Body of pancreas (tissue), 4 donors: ENCODE data around the gene PKP1. TPM values are rescaled to one million over a fixed set of nuclear protein-coding genes. Genes with fewer than 3 reads are reported as not detected.

Experiments
- ATAC-seq: fragments of 150-250 bp; one replicate; pipeline ENCODE4 v1.9.1; 2016
- DNase-seq, 4 donors: peaks; one replicate each; pipeline ENCODE4 v3.0.0-alpha.2; 2019
- H3K27ac ChIP-seq, 4 donors: fragments of 200-600 bp; sonication (generic); 1 replicate in 3 of 4; 2 replicates in 1 of 4; pipeline versions ENCODE4 v1.5.1 to v1.6.1; 2016 to 2019; ENCODE audit warnings: mild to moderate bottlenecking in 1 of 4, mixed read lengths in 1 of 4, moderate library complexity in 1 of 4
- H3K27me3 ChIP-seq, 2 donors: fragments of 200-600 bp; sonication (generic); one replicate each; pipeline ENCODE4 v1.6.0; 2016; ENCODE audit warnings: mild to moderate bottlenecking in 1 of 2
- H3K36me3 ChIP-seq, 2 donors: fragments of 200-600 bp; sonication (generic); replicated peaks in 1 of 2; 2 replicates each; pipeline ENCODE4 v1.5.1; 2016; ENCODE audit warnings: low read depth in 2 of 2; ENCODE audit not compliant: insufficient read depth in 1 of 2
- H3K4me1 ChIP-seq: fragments of 200-600 bp; sonication (generic); one replicate; pipeline ENCODE4 v1.6.0; 2016
- H3K4me3 ChIP-seq, 2 donors: fragments of 200-600 bp; sonication (generic); 1 replicate in 1 of 2; 2 replicates in 1 of 2; pipeline ENCODE4 v1.5.1; 2016 to 2019
- H3K9me3 ChIP-seq, 3 donors: fragments of 200-600 bp; sonication (generic); 1 replicate in 2 of 3; 2 replicates in 1 of 3; pipeline ENCODE4 v1.5.1; 2016
- CTCF ChIP-seq, 7 experiments: fragments of 450-650 bp in 4 of 7; fragments of 200-600 bp in 3 of 7; sonication (generic) in 3 of 7; IDR thresholded peaks; one replicate each; pipeline ENCODE4 v1.5.1; 2016 to 2019; ENCODE audit warnings: antibody characterized with exemption in 7 of 7
- POLR2A ChIP-seq, 3 donors: fragments of 450-650 bp; IDR thresholded peaks; one replicate each; pipeline ENCODE4 v1.6.1; 2016; ENCODE audit warnings: antibody characterized with exemption in 3 of 3, mild to moderate bottlenecking in 2 of 3
- WGBS, 2 donors: methylation state at CpG; one replicate each; pipeline ENCODE4 v1.1.5; 2017; 5-methylcytosine and 5-hydroxymethylcytosine counted together
- intact Hi-C: fragments of 100-400 bp; cut with DNase I; formaldehyde crosslinking; loops from one replicate; pipeline ENCODE4 v1.15.1; 2023
- total RNA-seq, 2 donors: library from RNA; depleted of rRNA; stranded (reverse); fragments of >200 nt; gene quantifications; one replicate each; pipeline ENCODE4 v1.1.0, GENCODE V29; 2016

The PKP1 gene
- total RNA-seq, 2 donors from 2014 or later = 0.33 TPM; not detected in 1

GRCh38 chr1:201313086-201313485 is 29.8 kb downstream of the PKP1 start:
- WGBS, 2 donors = 86 to 93% methylated on average over 7 to 14 of the region's 16 CpGs

GRCh38 chr1:201316556-201316955 is 33.2 kb downstream of the PKP1 start:
- DNase-seq (no peak), ATAC-seq (no peak)
- no peaks in the 10 kb centered on the region for H3K36me3 ChIP-seq
- H3K4me3 ChIP-seq = no peak overlapping the region
- intact Hi-C loops = no loop called here
- no peaks in the 10 kb centered on the region for H3K9me3 ChIP-seq
- 89 to 91% methylated on average over 2 to 4 of the region's 5 CpGs for WGBS, 2 donors
- no peak overlapping the region for H3K27ac ChIP-seq
- no peaks in the 10 kb centered on the region for H3K27me3 ChIP-seq
- no peak for TF ChIP-seq POLR2A (IDR thresholded peaks at IDR 0.05)
- no peak for TF ChIP-seq CTCF (IDR thresholded peaks at IDR 0.05)
- no peaks in the 10 kb centered on the region for H3K4me1 ChIP-seq

More at GRCh38 chr1:201313086-201313485, 29.8 kb downstream of the PKP1 start:
- no peaks in the 10 kb centered on the region for H3K9me3 ChIP-seq
- H3K27ac ChIP-seq = no peak overlapping the region
- intact Hi-C loops = no loop called here
- DNase-seq (no peak), ATAC-seq (no peak)
- H3K4me1 ChIP-seq = peaks cover 9% of the 10 kb centered on the region
- TF ChIP-seq POLR2A (IDR thresholded peaks at IDR 0.05) (no peak), CTCF (IDR thresholded peaks at IDR 0.05) (no peak)
- H3K4me3 ChIP-seq = no peak overlapping the region
- H3K27me3 ChIP-seq = no peaks in the 10 kb centered on the region
- H3K36me3 ChIP-seq = no peaks in the 10 kb centered on the region

GRCh38 chr1:201317551-201317950 is 34.2 kb downstream of the PKP1 start:
- no peaks in the 10 kb centered on the region for H3K36me3 ChIP-seq
- H3K9me3 ChIP-seq = no peaks in the 10 kb centered on the region
- H3K27me3 ChIP-seq = no peaks in the 10 kb centered on the region
- ATAC-seq (no peak), DNase-seq (no peak)
- 87 to 100% methylated on average over 4 to 12 of the region's 13 CpGs for WGBS, 2 donors
- no peak overlapping the region for H3K27ac ChIP-seq
- no peak for TF ChIP-seq CTCF (IDR thresholded peaks at IDR 0.05)
- no peak for TF ChIP-seq POLR2A (IDR thresholded peaks at IDR 0.05)
- no peaks in the 10 kb centered on the region for H3K4me1 ChIP-seq
- H3K4me3 ChIP-seq = no peak overlapping the region
- intact Hi-C loops = no loop called here

- H3K4me1 ChIP-seq = no peaks in the 10 kb centered on the region
- H3K27me3 ChIP-seq = no peaks in the 10 kb centered on the region
- no peak for DNase-seq
- no peak for ATAC-seq
- H3K4me3 ChIP-seq = no peak overlapping the region
- no peak overlapping the region for H3K27ac ChIP-seq
- 80 to 90% methylated on average over 6 to 15 of the region's 15 CpGs for WGBS, 2 donors
- H3K9me3 ChIP-seq = no peaks in the 10 kb centered on the region
- TF ChIP-seq POLR2A (IDR thresholded peaks at IDR 0.05) = no peak
- TF ChIP-seq CTCF (IDR thresholded peaks at IDR 0.05) = no peak
- intact Hi-C loops = no loop called here
- no peaks in the 10 kb centered on the region for H3K36me3 ChIP-seq
Observed at GRCh38 chr1:201318504-201319340, 35.4 kb downstream of the PKP1 start.

GRCh38 chr1:201319631-201320030 is 36.3 kb downstream of the PKP1 start:
- intact Hi-C loops = no loop called here
- no peaks in the 10 kb centered on the region for H3K9me3 ChIP-seq
- ATAC-seq = no peak

More at GRCh38 chr1:201319631-201320030, 36.3 kb downstream of the PKP1 start:
- Histone ChIP-seq H3K4me3 (no peak overlapping the region), H3K27me3 (no peaks in the 10 kb centered on the region), H3K4me1 (no peaks in the 10 kb centered on the region), H3K27ac (no peak overlapping the region), H3K36me3 (no peaks in the 10 kb centered on the region)
- 84 to 98% methylated on average over 5 to 6 of the region's 6 CpGs for WGBS, 2 donors
- no peak for DNase-seq
- TF ChIP-seq POLR2A (IDR thresholded peaks at IDR 0.05) (no peak), CTCF (IDR thresholded peaks at IDR 0.05) (no peak)
